PC-9 (cell line): ENCODE data around the gene C6orf136. TPM values are rescaled to one million over a fixed set of nuclear protein-coding genes. Genes with fewer than 3 reads are reported as not detected.

Experiments used
- BruUV-seq: library from RNA; stranded (reverse); fragments of 400-500 nt; replicated peaks from 2 replicates; lab custom pipeline; 2021; lab: Mats Ljungman, UMichigan
- CTCF ChIA-PET: fragments of 300-600 bp; sonication (Branson Sonifier 250); formaldehyde crosslinking; loops from one replicate; lab custom pipeline; 2022; ENCODE audit warnings: antibody characterized with exemption; lab: Charles Lee
- POLR2A ChIA-PET: fragments of 300-600 bp; sonication (Branson Sonifier 250); formaldehyde crosslinking; loops from one replicate; lab custom pipeline; 2022; ENCODE audit warnings: antibody characterized with exemption; ENCODE audit not compliant: unreplicated experiment; lab: Charles Lee
- DNase-seq, 2 experiments: peaks; one replicate each; pipeline versions ENCODE4 v3.0.0 to v3.0.0-alpha.2; 2015 to 2022; ENCODE audit warnings: mixed read lengths in 1 of 2
- H2AFZ ChIP-seq: fragments of 200-600 bp; sonication (generic); 2 replicates; pipeline ENCODE4 v1.8.1; 2017; ENCODE audit warnings: antibody characterized with exemption
- H3F3A ChIP-seq: fragments of 200-600 bp; sonication (generic); 2 replicates; pipeline ENCODE4 v1.8.1; 2017; ENCODE audit warnings: antibody characterized with exemption, mild to moderate bottlenecking, low read depth; ENCODE audit not compliant: insufficient read depth
- H3K27ac ChIP-seq: fragments of 200-600 bp; sonication (generic); 2 replicates; pipeline ENCODE4 v1.6.1; 2016; ENCODE audit warnings: mixed run types
- H3K27me3 ChIP-seq: fragments of 200-600 bp; sonication (generic); 2 replicates; pipeline ENCODE4 v1.6.1; 2016; ENCODE audit warnings: low read depth, mixed run types; ENCODE audit not compliant: insufficient read depth
- H3K36me3 ChIP-seq: fragments of 200-600 bp; sonication (generic); 2 replicates; pipeline ENCODE4 v1.6.1; 2016; ENCODE audit warnings: low read depth, mixed run types
- H3K4me1 ChIP-seq: fragments of 200-600 bp; sonication (generic); replicated peaks from 2 replicates; pipeline ENCODE4 v1.6.1; 2016; ENCODE audit warnings: mixed run types; ENCODE audit not compliant: insufficient read depth
- H3K4me2 ChIP-seq: fragments of 200-600 bp; sonication (generic); 2 replicates; pipeline ENCODE4 v1.6.1; 2017; ENCODE audit warnings: mixed run types
- H3K4me3 ChIP-seq: fragments of 200-600 bp; sonication (generic); 2 replicates; pipeline ENCODE4 v1.6.1; 2016; ENCODE audit warnings: mixed run types
- H3K79me2 ChIP-seq: fragments of 200-600 bp; sonication (generic); 2 replicates; pipeline ENCODE4 v1.6.1; 2017; ENCODE audit warnings: low read depth, mixed run types
- H3K9me2 ChIP-seq: fragments of 200-600 bp; sonication (generic); 2 replicates; pipeline ENCODE4 v1.8.1; 2017; ENCODE audit warnings: mild to moderate bottlenecking; ENCODE audit not compliant: insufficient read depth
- H3K9me3 ChIP-seq: fragments of 200-600 bp; sonication (generic); 2 replicates; pipeline ENCODE4 v1.8.1; 2016; ENCODE audit warnings: low read depth; ENCODE audit not compliant: insufficient read depth
- H4K20me1 ChIP-seq: fragments of 200-600 bp; sonication (generic); 2 replicates; pipeline ENCODE4 v1.8.1; 2017; ENCODE audit not compliant: insufficient read depth
- CTCF ChIP-seq: fragments of 200-600 bp; sonication (generic); conservative IDR thresholded peaks from 2 replicates; pipeline ENCODE4 v1.6.1; 2017; ENCODE audit warnings: mixed run types, antibody characterized with exemption, mild to moderate bottlenecking, moderate library complexity
- EZH2 ChIP-seq: fragments of 200-600 bp; sonication (generic); IDR thresholded peaks from 2 replicates; pipeline ENCODE4 v1.8.0; 2017; ENCODE audit warnings: antibody characterized with exemption, low read depth
- intact Hi-C: fragments of 100-400 bp; cut with micrococcal nuclease; formaldehyde crosslinking; loops from one replicate; pipeline ENCODE4 v1.10.0; 2022; ENCODE audit not compliant: unreplicated experiment
- total RNA-seq: library from RNA; stranded (reverse); gene quantifications from 2 replicates; pipeline ENCODE4 v1.2.3, GENCODE V29; 2021

The C6orf136 gene
- total RNA-seq, 1 experiment from 2014 or later, result 21.2 TPM

DNA sequence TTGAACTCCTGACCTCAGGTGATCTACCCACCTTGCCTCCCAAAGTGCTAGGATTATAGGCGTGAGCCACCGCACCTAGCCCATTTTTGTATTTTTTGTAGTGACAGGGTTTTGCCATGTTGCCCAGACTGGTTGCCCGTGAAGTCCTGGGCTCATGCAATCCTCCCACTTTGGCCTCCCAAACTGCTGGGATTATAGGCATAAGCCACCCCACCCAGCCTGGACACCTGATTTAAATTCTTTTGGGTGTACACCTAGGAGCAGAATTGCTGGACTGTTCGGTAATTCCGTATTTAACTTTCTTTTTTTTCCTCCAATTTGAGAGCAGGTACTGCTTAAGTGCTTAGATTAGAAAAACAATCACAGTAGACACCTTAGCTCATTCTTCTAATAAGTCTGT lies 49.5 kb downstream of the C6orf136 start:
- intact Hi-C loops, result no loop called here
- H3K4me3 ChIP-seq, result no peak overlapping the region
- H3K36me3 ChIP-seq, result no peaks in the 10 kb centered on the region
- TF ChIP-seq CTCF, result no peak
- no peak for TF ChIP-seq EZH2
- ChIA-PET CTCF (no interaction called here), POLR2A (interaction anchor here (0.7 kb wide), 1 partner anchor 41 kb away, joined by 21 read pairs; no protein-coding TSS in a partner anchor)
- BruUV-seq, result no TSS peak
- no peak overlapping the region for H3K27ac ChIP-seq
- H3K4me2 ChIP-seq, result no peak overlapping the region
- H3K79me2 ChIP-seq, result no peaks in the 10 kb centered on the region
- no peaks in the 10 kb centered on the region for H3K27me3 ChIP-seq
- DNase-seq, result no peak
- H3F3A ChIP-seq, result peaks cover 22% of the 10 kb centered on the region; the same call in 1 of the 2 replicates
- H4K20me1 ChIP-seq, result no peaks in the 10 kb centered on the region
- H2AFZ ChIP-seq, result no peak overlapping the region
- peaks cover 18% of the 10 kb centered on the region for H3K4me1 ChIP-seq
- H3K9me3 ChIP-seq, result no peaks in the 10 kb centered on the region
- no peaks in the 10 kb centered on the region for H3K9me2 ChIP-seq

GRCh38 chr6:30700340-30700739 lies 53.4 kb downstream of the C6orf136 start:
- Histone ChIP-seq H3K4me2 (no peak overlapping the region), H3K27me3 (no peaks in the 10 kb centered on the region), H3F3A (peaks cover 20% of the 10 kb centered on the region; the same call in 1 of the 2 replicates), H3K9me2 (no peaks in the 10 kb centered on the region), H2AFZ (no peak overlapping the region), H3K4me1 (peaks cover 6% of the 10 kb centered on the region; the same call in 1 of the 2 replicates), H3K27ac (no peak overlapping the region), H3K79me2 (no peaks in the 10 kb centered on the region), H3K36me3 (no peaks in the 10 kb centered on the region), H4K20me1 (no peaks in the 10 kb centered on the region), H3K9me3 (no peaks in the 10 kb centered on the region), H3K4me3 (no peak overlapping the region)
- CTCF ChIA-PET, result interaction anchor here (0.6 kb wide), 1 partner anchor 112 kb away, joined by 3 read pairs; no protein-coding TSS in a partner anchor
- no peak for DNase-seq
- TF ChIP-seq CTCF (no peak), EZH2 (no peak)
- POLR2A ChIA-PET, result no interaction called here
- no TSS peak for BruUV-seq
- intact Hi-C loops, result no loop called here

Other genes starting within 250 kb of the C6orf136 start
- gene HLA-E, start 157.6 kb upstream of the C6orf136 start, total RNA-seq, result 125 and 160 TPM in 2 replicates
- gene GNL1, start 90.6 kb upstream of the C6orf136 start, total RNA-seq, result 114 and 123 TPM in 2 replicates
- 14.7 and 16.9 TPM in 2 replicates for gene PRR3, start 89.8 kb upstream of the C6orf136 start, total RNA-seq
- 64.0 and 73.7 TPM in 2 replicates for gene ABCF1, start 75.7 kb upstream of the C6orf136 start, total RNA-seq
- 47.6 and 69.5 TPM in 2 replicates for gene PPP1R10, start 29.9 kb upstream of the C6orf136 start, total RNA-seq
- gene MRPS18B, start 29.3 kb upstream of the C6orf136 start, total RNA-seq, result 65.2 and 86.8 TPM in 2 replicates
- 15.1 and 29.4 TPM in 2 replicates for gene ATAT1, start 20.3 kb upstream of the C6orf136 start, total RNA-seq
- 42.1 and 43.5 TPM in 2 replicates for gene DHX16, start 25.9 kb downstream of the C6orf136 start, total RNA-seq
- 56.2 and 68.6 TPM in 2 replicates for gene PPP1R18, start 39.5 kb downstream of the C6orf136 start, total RNA-seq
- 25.8 and 38.3 TPM in 2 replicates for gene NRM, start 43.9 kb downstream of the C6orf136 start, total RNA-seq
- gene MDC1, start 70.1 kb downstream of the C6orf136 start, total RNA-seq, result 72.9 and 81.6 TPM in 2 replicates
- gene TUBB, start 73.2 kb downstream of the C6orf136 start, total RNA-seq, result 697 and 901 TPM in 2 replicates
- gene FLOT1, start 95.6 kb downstream of the C6orf136 start, total RNA-seq, result 225 and 234 TPM in 2 replicates
- 107 and 117 TPM in 2 replicates for gene IER3, start 97.4 kb downstream of the C6orf136 start, total RNA-seq
- gene DDR1, start 237.4 kb downstream of the C6orf136 start, total RNA-seq, result 267 and 269 TPM in 2 replicates